Mesenchymal stem cell (in vitro differentiated cells and primary cell): Measurements from ENCODE around the gene SLC24A3.

Source experiments
- DNase-seq: peaks from one replicate; pipeline ENCODE4 v3.0.0-alpha.2; 2013
- H2AFZ ChIP-seq: one replicate; pipeline ENCODE4 v1.6.1; 2013; ENCODE audit warnings: low read depth, mild to moderate bottlenecking, control low read depth, inconsistent platforms, low read length, moderate library complexity
- H2AK5ac ChIP-seq: 2 replicates; pipeline ENCODE4 v1.6.1; 2013; ENCODE audit warnings: low read length, moderate library complexity, mild to moderate bottlenecking, inconsistent platforms; ENCODE audit not compliant: severe bottlenecking
- H2BK120ac ChIP-seq: one replicate; pipeline ENCODE4 v1.6.1; 2013; ENCODE audit warnings: low read depth, mild to moderate bottlenecking, inconsistent platforms, low read length, moderate library complexity
- H2BK12ac ChIP-seq, 2 experiments: one replicate each; pipeline ENCODE4 v1.6.1; 2013; ENCODE audit warnings: inconsistent platforms in 2 of 2, low read length in 2 of 2, mild to moderate bottlenecking in 2 of 2, moderate library complexity in 2 of 2, control low read depth in 1 of 2
- H2BK15ac ChIP-seq: one replicate; pipeline ENCODE4 v1.6.1; 2013; ENCODE audit warnings: mild to moderate bottlenecking, low read depth, inconsistent platforms; ENCODE audit not compliant: poor library complexity, severe bottlenecking
- H2BK5ac ChIP-seq: 2 replicates; pipeline ENCODE4 v1.6.1; 2013; ENCODE audit warnings: low read depth, mild to moderate bottlenecking, low read length, control low read depth, inconsistent platforms; ENCODE audit not compliant: poor library complexity, severe bottlenecking
- H3K14ac ChIP-seq, 2 experiments: one replicate each; pipeline ENCODE4 v1.6.1; 2013; ENCODE audit warnings: inconsistent platforms in 2 of 2, low read length in 2 of 2, control low read depth in 1 of 2, mild to moderate bottlenecking in 1 of 2, moderate library complexity in 1 of 2
- H3K18ac ChIP-seq, 2 experiments: one replicate each; pipeline ENCODE4 v1.6.1; 2013; ENCODE audit warnings: inconsistent platforms in 2 of 2, low read length in 2 of 2, control low read depth in 1 of 2, low read depth in 1 of 2, mild to moderate bottlenecking in 1 of 2
- H3K23ac ChIP-seq, 2 experiments: one replicate each; pipeline ENCODE4 v1.6.1; 2013; ENCODE audit warnings: inconsistent platforms in 2 of 2, low read length in 2 of 2, mild to moderate bottlenecking in 2 of 2, moderate library complexity in 2 of 2, control low read depth in 1 of 2
- H3K27ac ChIP-seq: 2 replicates; pipeline ENCODE4 v1.5.1; 2013; ENCODE audit warnings: mild to moderate bottlenecking, moderate library complexity, low read length, control low read depth, inconsistent platforms; ENCODE audit not compliant: poor library complexity, severe bottlenecking
- H3K27me3 ChIP-seq, 2 experiments: 2 replicates each; pipeline versions ENCODE4 v1.6.1 to v1.7.0; 2013; ENCODE audit warnings: low read length in 2 of 2, mild to moderate bottlenecking in 2 of 2, moderate library complexity in 2 of 2, control low read depth in 1 of 2, inconsistent platforms in 1 of 2; ENCODE audit not compliant: control insufficient read depth in 1 of 2, insufficient read depth in 1 of 2
- H3K36me3 ChIP-seq, 2 experiments: 2 replicates each; pipeline versions ENCODE4 v1.6.1 to v1.7.0; 2013; ENCODE audit warnings: low read length in 2 of 2, control low read depth in 1 of 2, inconsistent platforms in 1 of 2, low read depth in 1 of 2, mild to moderate bottlenecking in 1 of 2; ENCODE audit not compliant: insufficient read depth in 2 of 2, control insufficient read depth in 1 of 2
- H3K4ac ChIP-seq, 2 experiments: one replicate each; pipeline ENCODE4 v1.6.1; 2013; ENCODE audit warnings: inconsistent platforms in 2 of 2, low read length in 2 of 2, mild to moderate bottlenecking in 2 of 2, moderate library complexity in 2 of 2, control low read depth in 1 of 2, low read depth in 1 of 2
- H3K4me1 ChIP-seq: 2 replicates; pipeline ENCODE4 v1.6.1; 2013; ENCODE audit warnings: low read depth, low read length, control low read depth; ENCODE audit not compliant: control insufficient read depth, insufficient read depth
- H3K4me2 ChIP-seq: 2 replicates; pipeline ENCODE4 v1.6.1; 2013; ENCODE audit warnings: low read length, mild to moderate bottlenecking, inconsistent platforms; ENCODE audit not compliant: poor library complexity, severe bottlenecking
- H3K4me3 ChIP-seq, 2 experiments: 2 replicates each; pipeline versions ENCODE4 v1.5.1 to v1.7.0; 2013; ENCODE audit warnings: low read length in 2 of 2, mild to moderate bottlenecking in 2 of 2, control low read depth in 1 of 2, low read depth in 1 of 2; ENCODE audit not compliant: insufficient read depth in 1 of 2
- H3K79me1 ChIP-seq: replicated peaks from 2 replicates; pipeline ENCODE4 v1.6.1; 2013; ENCODE audit warnings: mild to moderate bottlenecking, control low read depth, low read length, inconsistent platforms; ENCODE audit not compliant: poor library complexity, severe bottlenecking
- H3K9ac ChIP-seq: 2 replicates; pipeline ENCODE4 v1.7.0; 2013; ENCODE audit warnings: mild to moderate bottlenecking, low read length, moderate library complexity
- H3K9me3 ChIP-seq: 2 replicates; pipeline ENCODE4 v1.7.0; 2013; ENCODE audit warnings: mild to moderate bottlenecking, low read length; ENCODE audit not compliant: control insufficient read depth
- H4K8ac ChIP-seq: one replicate; pipeline ENCODE4 v1.6.1; 2013; ENCODE audit warnings: inconsistent platforms, mild to moderate bottlenecking, low read length, moderate library complexity
- H4K91ac ChIP-seq: one replicate; pipeline ENCODE4 v1.6.1; 2013; ENCODE audit warnings: mild to moderate bottlenecking, low read length, inconsistent platforms
- WGBS: methylation state at CpG from one replicate; pipeline ENCODE4 v1.1.7; 2013; ENCODE audit warnings: mixed read lengths; 5-methylcytosine and 5-hydroxymethylcytosine counted together

The SLC24A3 gene

GRCh38 chr20:19618711-19619110 lies 406.3 kb downstream of the SLC24A3 start:
- Histone ChIP-seq H4K91ac (no peak overlapping the region), H3K79me1 (no peaks in the 10 kb centered on the region), H3K27me3 (peaks cover 4 to 19% of the 10 kb centered on the region in 2 experiments), H3K18ac (no peak overlapping the region), H3K9ac (no peak overlapping the region), H2BK120ac (no peak overlapping the region), H3K4me3 (no peak overlapping the region), H3K4me2 (no peak overlapping the region), H3K14ac (no peak overlapping the region), H4K8ac (no peak overlapping the region), H2BK15ac (no peak overlapping the region), H3K36me3 (no peaks in the 10 kb centered on the region), H3K4me1 (no peaks in the 10 kb centered on the region), H2AFZ (no peak overlapping the region), H2BK5ac (no peak overlapping the region), H3K4ac (no peak overlapping the region), H3K23ac (no peak overlapping the region), H2AK5ac (no peak overlapping the region), H2BK12ac (no peak overlapping the region), H3K27ac (no peak overlapping the region), H3K9me3 (no peaks in the 10 kb centered on the region)
- DNase-seq: no peak
- 72% methylated on average over 5 of the region's 5 CpGs for WGBS

DNA sequence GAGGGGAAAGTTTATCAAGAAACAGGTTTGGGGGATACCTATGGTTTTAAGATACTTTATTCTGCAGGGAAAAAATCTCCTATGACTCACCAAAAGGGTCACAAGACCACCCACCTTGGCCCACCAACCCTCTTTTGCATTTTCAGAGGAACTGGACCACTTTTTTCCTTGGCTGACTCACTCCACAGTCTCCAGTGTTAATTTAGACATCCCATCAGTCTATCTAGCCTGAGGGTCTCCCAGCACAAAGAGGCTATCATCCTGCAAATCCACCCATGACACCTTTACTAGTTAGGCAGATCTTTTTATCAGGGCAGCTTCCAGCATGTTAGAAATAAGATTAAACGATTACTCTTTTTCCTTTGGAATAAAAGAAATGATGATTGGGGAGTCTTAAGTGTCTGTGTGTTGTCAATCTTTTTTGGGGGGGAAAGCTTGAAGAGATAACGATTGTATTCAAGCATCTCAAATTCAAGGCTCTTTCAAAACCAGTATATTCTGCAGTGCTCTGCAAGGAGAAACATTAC lies 407.5 kb downstream of the SLC24A3 start:
- Histone ChIP-seq H3K14ac (no peak overlapping the region), H2AFZ (no peak overlapping the region), H3K27me3 (peaks cover 4 to 19% of the 10 kb centered on the region in 2 experiments), H3K23ac (no peak overlapping the region), H2BK12ac (no peak overlapping the region), H3K9me3 (no peaks in the 10 kb centered on the region), H3K18ac (no peak overlapping the region), H2BK120ac (no peak overlapping the region), H3K9ac (no peak overlapping the region), H3K4ac (no peak overlapping the region), H2BK15ac (no peak overlapping the region), H2BK5ac (no peak overlapping the region), H3K27ac (no peak overlapping the region), H3K4me3 (no peak overlapping the region), H2AK5ac (no peak overlapping the region), H3K4me2 (no peak overlapping the region), H4K8ac (no peak overlapping the region), H3K4me1 (no peaks in the 10 kb centered on the region), H3K79me1 (no peaks in the 10 kb centered on the region), H4K91ac (no peak overlapping the region), H3K36me3 (no peaks in the 10 kb centered on the region)
- 53% methylated on average over 1 of the region's 2 CpGs for WGBS
- no peak for DNase-seq

DNA sequence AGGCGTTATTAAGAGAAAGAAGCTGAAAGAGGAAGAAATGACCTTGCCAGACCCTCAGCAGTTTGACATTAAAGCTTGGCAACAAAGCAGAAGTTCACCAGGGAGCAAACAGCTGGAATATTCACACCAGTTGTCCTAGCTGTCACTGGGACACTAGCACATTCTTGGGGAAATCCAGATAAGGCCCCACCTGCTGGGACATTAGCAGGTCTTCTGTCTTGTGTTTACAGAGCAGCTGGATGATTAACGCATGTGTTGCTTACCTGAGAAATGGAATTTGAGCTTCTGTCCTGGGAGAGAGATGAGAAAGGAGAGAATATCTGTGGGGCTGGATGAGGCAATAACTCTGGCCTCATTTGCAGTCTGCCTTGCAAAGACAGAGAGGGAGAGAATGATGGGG lies 408.0 kb downstream of the SLC24A3 start:
- no peak overlapping the region for H2AK5ac ChIP-seq
- no peak overlapping the region for H3K4me2 ChIP-seq
- peaks cover 4 to 19% of the 10 kb centered on the region in 2 experiments for H3K27me3 ChIP-seq
- H4K8ac ChIP-seq: no peak overlapping the region
- H3K23ac ChIP-seq: no peak overlapping the region
- no peak overlapping the region for H3K27ac ChIP-seq
- H3K9me3 ChIP-seq: no peaks in the 10 kb centered on the region
- H3K4me3 ChIP-seq: no peak overlapping the region
- H2BK15ac ChIP-seq: no peak overlapping the region
- H2BK5ac ChIP-seq: no peak overlapping the region
- no peak overlapping the region for H3K4ac ChIP-seq
- H3K79me1 ChIP-seq: no peaks in the 10 kb centered on the region
- 21% methylated on average over 2 of the region's 2 CpGs for WGBS
- no peak overlapping the region for H3K14ac ChIP-seq
- no peaks in the 10 kb centered on the region for H3K4me1 ChIP-seq
- H3K18ac ChIP-seq: no peak overlapping the region
- no peak overlapping the region for H2AFZ ChIP-seq
- H4K91ac ChIP-seq: no peak overlapping the region
- H2BK120ac ChIP-seq: no peak overlapping the region
- H3K9ac ChIP-seq: no peak overlapping the region
- DNase-seq: no peak
- H3K36me3 ChIP-seq: no peaks in the 10 kb centered on the region
- H2BK12ac ChIP-seq: no peak overlapping the region

DNA sequence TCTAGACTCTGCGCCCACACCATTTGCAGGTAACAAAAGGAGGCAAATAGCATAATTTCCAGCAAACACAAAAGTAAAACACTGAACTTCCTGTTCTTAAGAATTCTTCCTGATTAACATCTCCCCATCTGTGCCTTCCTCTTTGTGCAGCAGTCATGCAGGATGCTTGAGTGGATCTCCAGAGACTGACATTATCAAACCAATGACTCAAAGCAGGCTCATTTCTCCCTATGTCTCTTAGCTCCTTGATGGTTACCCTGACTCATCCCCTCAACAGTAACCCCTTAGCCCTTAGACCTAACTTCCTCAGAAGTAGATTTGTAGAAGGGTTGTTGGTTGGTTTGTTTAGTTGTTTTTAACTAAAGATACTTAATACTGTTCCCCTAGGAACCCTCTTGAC lies 408.6 kb downstream of the SLC24A3 start:
- Histone ChIP-seq H3K79me1 (no peaks in the 10 kb centered on the region), H3K36me3 (no peaks in the 10 kb centered on the region), H3K4ac (no peak overlapping the region), H3K4me2 (no peak overlapping the region), H3K14ac (no peak overlapping the region), H3K9ac (no peak overlapping the region), H2BK120ac (no peak overlapping the region), H3K27ac (no peak overlapping the region), H3K27me3 (peaks cover 4 to 19% of the 10 kb centered on the region in 2 experiments), H2AK5ac (no peak overlapping the region), H2BK12ac (no peak overlapping the region), H2AFZ (no peak overlapping the region), H3K18ac (no peak overlapping the region), H2BK5ac (no peak overlapping the region), H2BK15ac (no peak overlapping the region), H3K4me1 (no peaks in the 10 kb centered on the region), H3K9me3 (no peaks in the 10 kb centered on the region), H3K23ac (no peak overlapping the region), H3K4me3 (no peak overlapping the region), H4K8ac (no peak overlapping the region), H4K91ac (no peak overlapping the region)
- WGBS: 63% methylated on average over 1 of the region's 1 CpG
- no peak for DNase-seq
